DMS53 treated with DMSO at 0.1 percent for 48 hours (cell line): ENCODE data around the gene ITGAE.
"Not testable (repeated sequence)": the region's sequence is repeated elsewhere in the genome, so short reads cannot be mapped to it uniquely, and the experiment has no call there.

Source experiments
- DNase-seq: peaks from one replicate; lab custom pipeline; 2025; ENCODE audit not compliant: unreplicated experiment; lab: John Stamatoyannopoulos, UW

Gene ITGAE

DNA sequence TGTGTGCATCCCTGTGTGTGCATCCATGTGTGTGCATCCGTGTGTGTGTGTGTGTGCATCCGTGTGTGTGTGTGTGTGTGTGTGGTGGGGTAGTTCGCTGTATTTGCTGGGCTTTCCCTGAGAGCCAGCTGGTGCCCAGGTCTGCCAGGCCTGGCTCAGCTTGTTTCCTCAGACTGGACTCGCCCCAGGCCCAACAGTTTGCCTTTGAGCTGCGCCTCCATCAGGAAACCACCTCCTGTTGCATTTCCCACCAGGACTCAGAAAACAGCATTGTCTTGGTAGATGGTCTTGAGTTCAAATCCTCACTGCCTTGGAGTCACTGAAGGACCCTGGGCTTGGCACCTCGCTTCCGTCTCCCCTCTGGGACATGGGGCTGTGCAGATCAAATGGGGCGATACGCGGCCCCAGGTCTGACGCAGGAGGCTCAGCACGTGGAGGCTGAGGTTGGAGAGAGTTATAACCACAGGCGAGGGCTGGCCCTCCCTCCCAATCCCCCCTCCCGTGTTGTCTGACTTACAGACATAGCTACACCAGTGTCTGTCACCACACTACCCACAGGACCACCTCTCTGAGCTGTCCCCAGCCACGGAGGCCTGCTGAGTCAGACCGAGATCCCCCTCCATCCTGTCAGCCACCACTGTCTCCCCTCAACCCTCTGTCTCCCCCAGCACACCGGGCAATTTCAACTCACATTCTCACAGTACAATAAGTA, 4.7 kb downstream of the ITGAE start:
- no peak for DNase-seq

DNA sequence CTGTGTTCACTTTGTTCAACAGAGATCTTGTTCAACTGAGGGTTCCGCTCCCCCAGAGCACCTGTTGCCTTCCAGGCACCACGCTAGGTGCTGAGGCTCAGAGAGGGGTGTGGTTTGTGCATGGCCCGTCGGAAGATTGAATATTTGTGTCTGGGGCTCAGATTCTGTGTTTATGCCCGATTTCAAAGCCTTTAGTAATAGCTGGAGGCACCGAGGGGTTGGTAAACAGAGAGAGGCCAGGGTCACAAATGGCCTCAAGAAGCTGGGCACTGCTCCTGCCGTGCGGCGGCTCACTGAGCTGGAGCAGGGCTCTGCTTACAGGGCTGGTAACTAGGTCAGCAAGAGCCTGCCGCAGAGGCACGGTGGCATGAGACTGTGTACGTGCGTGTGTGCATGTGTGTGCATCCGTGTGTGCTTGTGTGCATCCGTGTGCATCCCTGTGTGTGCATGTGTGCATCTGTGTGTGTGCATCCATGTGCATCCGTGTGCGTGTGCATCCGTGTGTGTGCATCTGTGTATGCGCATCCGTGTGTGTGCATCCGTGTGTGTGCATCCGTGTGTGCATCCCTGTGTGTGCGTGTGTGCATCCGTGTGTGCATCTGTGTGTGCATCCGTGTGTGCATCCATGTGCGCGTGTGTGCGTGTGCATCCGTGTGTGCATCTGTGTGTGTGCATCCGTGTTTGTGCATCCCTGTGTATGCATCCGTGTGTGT, 5.4 kb downstream of the ITGAE start:
- no peak for DNase-seq

- no peak for DNase-seq
Measured at GRCh38 chr17:3794557-3795389, 6.2 kb downstream of the ITGAE start.

DNA sequence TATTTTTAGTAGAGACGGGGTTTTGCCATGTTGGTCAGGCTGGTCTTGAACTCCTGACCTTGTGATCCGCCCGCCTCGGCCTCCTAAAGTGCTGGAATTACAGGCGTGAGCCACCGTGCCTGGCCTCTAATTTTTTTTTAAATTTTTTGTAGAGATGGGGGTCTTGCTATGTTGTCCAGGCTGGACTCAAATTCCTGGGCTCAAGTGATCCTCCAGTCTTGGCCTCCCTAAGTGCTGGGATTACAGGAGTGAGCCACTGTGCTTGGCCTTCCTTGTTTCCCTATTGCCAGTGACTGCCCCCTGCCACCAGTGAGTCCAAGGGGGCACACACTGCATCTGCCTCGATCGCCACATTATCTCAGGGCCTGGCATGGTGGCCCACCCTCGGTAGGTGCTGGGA, 6.8 kb downstream of the ITGAE start:
- not testable (repeated sequence) for DNase-seq

- DNase-seq: not testable (repeated sequence)
Measured at GRCh38 chr17:3793258-3793657, 7.7 kb downstream of the ITGAE start.

DNA sequence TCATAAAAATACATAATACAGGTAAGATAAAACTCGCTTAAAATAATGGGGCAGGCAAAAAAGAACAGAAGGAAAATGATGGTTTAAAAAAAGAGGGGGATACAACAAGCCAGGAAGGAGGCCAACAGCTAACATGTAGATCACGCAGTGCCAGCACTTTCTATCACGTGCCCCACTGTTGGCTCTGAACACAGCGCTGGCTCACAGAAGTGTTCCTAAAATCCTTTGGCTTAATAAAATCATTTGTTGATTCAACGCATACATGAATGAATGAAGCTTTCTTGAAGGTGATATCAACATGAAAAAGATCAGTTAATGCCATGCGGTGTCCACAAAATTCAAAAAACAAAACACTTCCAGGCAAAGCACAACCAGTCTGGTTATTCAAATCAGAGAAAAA, 8.5 kb downstream of the ITGAE start:
- DNase-seq: no peak

DNA sequence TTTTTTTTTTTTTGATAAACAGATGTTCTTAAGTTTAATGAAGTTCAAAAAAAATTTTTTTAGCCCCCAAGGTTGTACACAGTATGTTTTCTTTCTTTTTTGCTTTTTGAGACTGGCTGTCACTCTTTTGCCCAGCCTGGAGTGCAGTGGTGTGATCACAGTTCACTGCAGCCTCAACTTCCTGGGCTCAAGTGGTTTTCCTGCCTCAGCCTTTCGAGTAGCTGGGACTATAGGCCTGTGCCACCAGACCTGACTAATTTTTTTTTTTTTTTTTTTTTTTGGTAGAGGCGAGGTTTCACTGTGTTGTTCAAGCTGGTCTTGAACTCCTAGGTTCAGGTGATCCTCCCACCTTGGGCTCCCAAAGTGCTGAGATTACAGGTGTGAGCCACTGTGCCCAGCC, 12.8 kb downstream of the ITGAE start:
- peak; percentile 27 for DNase-seq

DNA sequence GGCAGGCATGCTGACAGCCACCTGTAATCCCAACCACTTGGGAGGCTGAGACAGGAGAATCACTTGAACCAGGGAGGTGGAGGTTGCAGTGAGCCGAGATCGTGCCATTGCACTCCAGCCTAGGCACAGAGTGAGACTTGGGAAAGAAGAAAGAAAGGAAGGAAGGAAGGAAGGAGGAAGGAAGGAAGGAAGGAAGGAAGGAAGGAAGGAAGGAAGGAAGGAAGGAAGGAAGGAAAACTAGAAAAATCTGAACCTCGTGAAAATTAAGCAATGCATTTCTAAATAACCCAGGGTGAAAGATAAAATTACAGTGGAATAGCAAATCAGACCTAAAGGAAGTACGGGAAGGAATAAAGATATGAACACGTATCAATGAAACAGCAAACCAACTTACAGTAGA, 15.7 kb downstream of the ITGAE start:
- not testable (repeated sequence) for DNase-seq

GRCh38 chr17:3782751-3783150, 18.2 kb downstream of the ITGAE start:
- no peak for DNase-seq

DNA sequence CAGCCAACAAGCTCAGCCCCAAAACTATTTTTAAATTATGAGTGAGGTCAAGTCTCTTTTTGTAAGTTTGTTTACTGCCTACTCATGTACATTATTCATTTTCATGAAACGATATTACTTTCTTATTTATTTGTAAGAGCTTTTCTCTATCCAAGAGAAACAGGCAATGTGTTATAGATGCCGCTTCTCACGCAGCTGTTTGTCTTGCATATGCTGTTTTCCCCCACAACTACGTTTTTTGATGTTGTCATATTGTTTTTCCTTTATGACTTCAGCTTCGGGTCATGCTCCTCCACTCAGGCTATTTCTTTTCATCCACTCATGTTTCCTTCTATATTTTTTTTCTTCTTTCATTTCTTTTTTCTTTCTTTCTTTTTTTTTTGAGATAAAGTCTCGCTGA, 20.0 kb downstream of the ITGAE start:
- no peak for DNase-seq

DNA sequence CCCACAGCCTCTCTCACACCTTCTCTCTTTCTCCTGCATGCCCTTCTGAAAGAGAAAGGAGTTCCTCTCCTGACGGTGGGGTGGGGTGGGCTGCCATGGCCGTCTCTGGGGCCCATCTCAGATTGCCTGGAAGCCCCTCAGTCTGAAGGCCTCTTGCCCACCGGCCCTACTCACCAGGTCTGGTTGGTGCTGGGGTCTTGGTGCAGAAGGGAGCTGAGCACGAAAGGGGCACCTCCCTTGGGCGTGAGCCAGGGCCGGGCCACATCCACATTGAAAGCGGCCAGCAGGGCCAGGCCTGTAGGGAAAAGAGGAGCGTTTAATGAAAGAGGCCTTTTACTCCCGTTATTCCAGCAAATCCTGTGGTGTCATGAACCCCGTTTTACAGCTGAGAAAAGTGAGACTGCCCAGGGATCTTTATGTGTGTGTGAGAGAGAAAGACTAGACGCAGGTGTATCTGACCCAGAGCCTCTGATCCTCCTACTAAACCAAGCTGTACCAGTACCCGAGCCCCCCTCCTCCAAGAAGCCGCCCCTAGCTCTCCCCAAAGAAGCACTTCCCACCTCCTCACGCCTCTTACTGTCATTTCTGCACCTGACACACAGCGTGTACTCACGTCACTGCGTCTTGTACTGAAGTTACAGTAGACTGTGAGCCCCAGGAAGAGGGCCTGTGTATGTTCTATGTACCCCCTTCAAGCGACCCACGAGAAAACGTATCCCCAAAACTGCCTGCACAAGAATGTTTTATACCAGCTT, 23.4 kb downstream of the ITGAE start:
- DNase-seq: no peak

DNA sequence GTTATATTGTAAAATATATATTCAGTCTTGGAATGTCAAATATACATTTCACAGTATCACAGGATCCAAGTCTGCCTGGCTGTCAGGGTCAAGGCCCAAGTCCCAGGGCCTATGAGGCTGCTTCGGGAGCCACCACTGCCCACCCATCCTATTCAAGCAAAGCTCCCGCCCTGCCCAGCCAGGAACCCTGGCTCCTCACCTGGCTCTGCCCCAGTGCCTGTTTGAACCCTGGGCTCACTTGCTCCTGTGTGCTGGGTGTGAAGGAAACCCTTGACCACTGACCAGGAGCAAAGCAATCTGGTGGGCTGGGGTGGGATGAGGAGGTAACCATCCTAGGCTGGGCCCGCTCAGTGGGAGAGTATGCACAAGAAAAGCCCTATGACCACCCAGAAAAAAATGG, 27.0 kb downstream of the ITGAE start:
- no peak for DNase-seq

DNA sequence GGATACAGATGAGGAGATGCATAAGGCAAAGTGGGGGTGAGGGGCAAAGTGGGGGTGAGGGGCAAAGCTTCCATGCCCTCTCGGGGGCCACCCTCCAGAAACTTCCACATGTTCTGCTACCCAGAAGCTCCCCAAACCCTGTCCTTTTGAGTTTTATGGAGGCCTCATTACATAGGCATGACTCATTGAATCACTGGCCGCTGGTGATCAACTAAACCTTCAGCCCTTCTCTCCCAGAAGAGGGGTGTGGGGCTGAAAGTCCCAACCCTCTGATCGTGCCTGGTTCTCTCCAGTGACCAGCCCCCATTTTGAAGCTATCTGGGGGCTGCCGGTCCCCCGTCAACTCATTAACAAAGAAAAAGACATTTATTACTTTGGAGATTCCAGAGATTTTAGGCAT, 27.5 kb downstream of the ITGAE start:
- DNase-seq: no peak

GRCh38 chr17:3772764-3773163, 28.2 kb downstream of the ITGAE start:
- no peak for DNase-seq

GRCh38 chr17:3771140-3771539, 29.8 kb downstream of the ITGAE start:
- DNase-seq: no peak

GRCh38 chr17:3770466-3770865, 30.5 kb downstream of the ITGAE start:
- no peak for DNase-seq

- DNase-seq: no peak
Measured at GRCh38 chr17:3768769-3769168, 32.2 kb downstream of the ITGAE start.

DNA sequence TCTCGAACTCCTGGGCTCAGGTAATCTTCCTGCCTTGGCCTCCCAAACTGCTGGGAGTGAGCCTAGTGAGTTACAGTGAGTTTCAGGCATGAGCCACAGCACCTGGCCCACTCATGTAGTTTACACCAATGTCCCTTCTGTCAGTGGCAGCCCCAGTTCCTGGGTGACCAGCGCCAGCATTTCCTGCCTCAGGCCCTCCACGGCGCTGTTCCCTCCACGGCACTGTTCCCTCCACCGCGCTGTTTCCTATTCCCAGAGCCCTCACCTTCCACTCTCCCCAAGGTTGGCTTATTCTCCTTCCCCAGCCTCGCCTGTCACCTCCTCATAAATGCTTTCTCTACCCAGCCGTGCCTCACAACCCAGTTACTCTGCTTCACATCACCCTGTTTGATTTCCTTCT, 32.6 kb downstream of the ITGAE start:
- DNase-seq: no peak

DNA sequence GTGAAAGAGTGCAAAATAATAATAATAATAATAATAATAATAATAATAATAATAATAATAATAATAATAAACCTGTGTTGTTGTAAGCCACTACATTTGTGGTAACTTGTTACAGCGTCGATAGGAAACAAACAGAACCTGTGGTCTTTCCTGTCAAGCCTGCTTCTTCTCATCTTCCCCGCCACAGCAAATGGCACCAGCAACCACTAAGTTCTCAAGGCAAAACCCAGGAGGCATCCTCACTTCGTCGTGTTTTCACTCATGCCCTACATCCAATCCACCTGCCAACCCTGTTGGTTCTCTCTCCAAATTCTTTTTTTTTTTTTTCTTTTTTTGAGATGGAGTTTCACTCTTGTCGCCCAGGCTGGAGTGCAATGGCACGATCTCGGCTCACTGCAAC, 34.2 kb downstream of the ITGAE start:
- no peak for DNase-seq

DNA sequence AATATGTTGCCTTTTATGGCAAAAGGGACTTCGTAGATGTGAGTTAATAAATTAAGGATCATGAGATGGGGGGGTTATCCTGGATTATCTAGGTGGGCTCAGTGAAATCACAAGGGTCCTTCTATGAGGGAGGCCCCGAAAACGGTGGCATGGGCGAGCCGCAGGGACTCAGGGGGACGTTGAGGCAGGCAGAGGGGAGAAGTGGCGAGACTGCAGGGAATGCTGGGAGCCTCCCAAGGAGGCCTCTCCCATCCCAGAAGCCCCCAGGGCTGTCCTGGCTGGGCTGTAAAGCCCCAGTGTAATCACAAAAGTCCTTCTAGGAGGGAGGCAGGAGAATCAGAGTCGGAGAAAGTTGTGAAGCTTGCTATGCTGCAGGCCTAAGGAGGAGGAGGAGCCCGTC, 35.0 kb downstream of the ITGAE start:
- no peak for DNase-seq

DNA sequence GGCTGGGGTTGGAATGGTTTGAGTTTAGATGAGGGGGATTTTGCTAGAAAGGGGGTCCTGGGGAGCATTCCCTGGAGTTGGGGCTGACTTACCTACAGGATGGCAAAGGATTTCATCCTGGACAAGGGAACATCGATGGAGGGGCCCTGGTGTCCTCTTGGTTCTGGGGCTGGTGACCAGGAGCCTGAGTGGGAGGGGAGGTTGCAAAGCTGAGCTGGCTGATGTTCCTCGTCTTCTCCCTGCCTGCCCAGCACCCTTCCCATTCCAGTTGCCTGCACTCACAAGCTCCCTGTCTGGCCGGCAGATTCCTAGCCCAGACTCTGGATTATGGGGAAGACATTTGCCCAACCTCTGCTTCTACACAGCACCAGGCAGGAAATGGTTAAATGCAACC, 37.2 kb downstream of the ITGAE start:
- no peak for DNase-seq
